ENCODE measurements around the gene ALCAM.

The ALCAM gene

DNA sequence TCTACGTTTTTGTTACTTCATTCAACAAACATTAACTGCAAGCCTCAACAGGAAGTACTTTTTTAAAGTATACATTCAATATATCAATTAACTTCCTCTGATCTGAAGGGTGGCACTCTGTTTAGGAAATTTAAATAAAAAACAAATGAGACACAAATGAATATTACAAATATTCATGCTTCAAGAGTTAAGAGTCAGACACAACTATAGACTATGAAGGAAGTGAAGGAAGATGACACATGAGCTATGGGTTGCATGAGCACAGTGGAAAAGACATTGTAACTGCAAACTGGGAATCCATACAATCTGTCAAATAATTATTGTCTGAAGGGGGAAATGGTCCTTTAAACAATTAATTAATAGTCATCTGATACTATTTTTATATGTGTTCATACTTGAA, 26.8 kb upstream of the ALCAM start:
- no peaks in the 10 kb centered on the region for H3K27me3 ChIP-seq (replicated peaks; ENCODE audit: insufficient read depth, low read length)
- TF ChIP-seq EZH2phosphoT487 (IDR thresholded peaks at IDR 0.05; ENCODE audit: low read length) (no peak), CTCF (IDR thresholded peaks at IDR 0.05; ENCODE audit: low read length) (no peak), EZH2 (optimal IDR thresholded peaks at IDR 0.05; ENCODE audit: low read depth, low read length) (no peak)
- DNase-seq: no peak
- no peaks in the 10 kb centered on the region for H3K36me3 ChIP-seq (replicated peaks; ENCODE audit: insufficient read depth, low read length)
- H3K4me1 ChIP-seq (ENCODE audit: low read length): no peaks in the 10 kb centered on the region
- H3F3A ChIP-seq (ENCODE audit: insufficient read depth, low read length): no peaks in the 10 kb centered on the region
- no peak overlapping the region for H3K4me3 ChIP-seq (ENCODE audit: low read length)
- H3K4me2 ChIP-seq (ENCODE audit: low read depth, low read length): no peak overlapping the region
- no peak overlapping the region for H2AFZ ChIP-seq (ENCODE audit: low read length)
- no peaks in the 10 kb centered on the region for H3K79me2 ChIP-seq (ENCODE audit: low read length)
- H3K27ac ChIP-seq (ENCODE audit: low read length): no peak overlapping the region
- H3K9me3 ChIP-seq (replicated peaks; ENCODE audit: insufficient read depth, low read length): no peaks in the 10 kb centered on the region
- H4K20me1 ChIP-seq (ENCODE audit: insufficient read depth, low read length): no peaks in the 10 kb centered on the region
- H3K9ac ChIP-seq (ENCODE audit: low read length): no peak overlapping the region
- H3K9me2 ChIP-seq (replicated peaks; ENCODE audit: insufficient read depth, low read length): no peaks in the 10 kb centered on the region

GRCh38 chr3:105343991-105344390, 22.7 kb upstream of the ALCAM start:
- Histone ChIP-seq H3K36me3 (replicated peaks; ENCODE audit: insufficient read depth, low read length) (no peaks in the 10 kb centered on the region), H3K9me3 (replicated peaks; ENCODE audit: insufficient read depth, low read length) (no peaks in the 10 kb centered on the region), H4K20me1 (ENCODE audit: insufficient read depth, low read length) (no peaks in the 10 kb centered on the region), H3K27ac (ENCODE audit: low read length) (no peak overlapping the region), H2AFZ (ENCODE audit: low read length) (no peak overlapping the region), H3K4me2 (ENCODE audit: low read depth, low read length) (no peak overlapping the region), H3K79me2 (ENCODE audit: low read length) (no peaks in the 10 kb centered on the region), H3K9me2 (replicated peaks; ENCODE audit: insufficient read depth, low read length) (no peaks in the 10 kb centered on the region), H3K4me3 (ENCODE audit: low read length) (no peak overlapping the region), H3K27me3 (replicated peaks; ENCODE audit: insufficient read depth, low read length) (no peaks in the 10 kb centered on the region), H3F3A (ENCODE audit: insufficient read depth, low read length) (no peaks in the 10 kb centered on the region), H3K4me1 (ENCODE audit: low read length) (no peaks in the 10 kb centered on the region), H3K9ac (ENCODE audit: low read length) (no peak overlapping the region)
- no peak for DNase-seq
- TF ChIP-seq CTCF (IDR thresholded peaks at IDR 0.05; ENCODE audit: low read length) (no peak), EZH2phosphoT487 (IDR thresholded peaks at IDR 0.05; ENCODE audit: low read length) (no peak), EZH2 (optimal IDR thresholded peaks at IDR 0.05; ENCODE audit: low read depth, low read length) (no peak)

GRCh38 chr3:105345156-105345555, 21.6 kb upstream of the ALCAM start:
- Histone ChIP-seq H3K9me2 (replicated peaks; ENCODE audit: insufficient read depth, low read length) (no peaks in the 10 kb centered on the region), H2AFZ (ENCODE audit: low read length) (no peak overlapping the region), H3K79me2 (ENCODE audit: low read length) (no peaks in the 10 kb centered on the region), H3K27ac (ENCODE audit: low read length) (no peak overlapping the region), H3K4me2 (ENCODE audit: low read depth, low read length) (no peak overlapping the region), H3K4me1 (ENCODE audit: low read length) (no peaks in the 10 kb centered on the region), H3F3A (ENCODE audit: insufficient read depth, low read length) (no peaks in the 10 kb centered on the region), H3K9me3 (replicated peaks; ENCODE audit: insufficient read depth, low read length) (no peaks in the 10 kb centered on the region), H4K20me1 (ENCODE audit: insufficient read depth, low read length) (no peaks in the 10 kb centered on the region), H3K4me3 (ENCODE audit: low read length) (no peak overlapping the region), H3K27me3 (replicated peaks; ENCODE audit: insufficient read depth, low read length) (no peaks in the 10 kb centered on the region), H3K9ac (ENCODE audit: low read length) (no peak overlapping the region), H3K36me3 (replicated peaks; ENCODE audit: insufficient read depth, low read length) (no peaks in the 10 kb centered on the region)
- no peak for DNase-seq
- no peak for TF ChIP-seq EZH2phosphoT487 (IDR thresholded peaks at IDR 0.05; ENCODE audit: low read length)
- TF ChIP-seq EZH2 (optimal IDR thresholded peaks at IDR 0.05; ENCODE audit: low read depth, low read length): no peak
- TF ChIP-seq CTCF (IDR thresholded peaks at IDR 0.05; ENCODE audit: low read length): no peak
